MM.1S (cell line): Measurements from ENCODE around the gene ZNF681.
"Not testable (repeated sequence)": the region's sequence is repeated elsewhere in the genome, so short reads cannot be mapped to it uniquely, and the experiment has no call there.

Source experiments
- CTCF ChIP-seq: fragments of 300-600 bp; sonication (generic); IDR thresholded peaks from 2 replicates; pipeline ENCODE4 v1.5.1; 2016; ENCODE audit warnings: antibody characterized with exemption, low read length, mixed read lengths
- EZH2 ChIP-seq: fragments of 300-600 bp; sonication (generic); optimal IDR thresholded peaks from 2 replicates; pipeline ENCODE3; 2017; ENCODE audit warnings: low read depth, mild to moderate bottlenecking, antibody characterized with exemption, low read length, mixed read lengths
- EZH2phosphoT487 ChIP-seq: fragments of 300-600 bp; sonication (generic); IDR thresholded peaks from 2 replicates; pipeline ENCODE4 v1.6.1; 2018; ENCODE audit warnings: antibody characterized with exemption, low read length

- not testable (repeated sequence) for TF ChIP-seq CTCF, EZH2, EZH2phosphoT487
Measured at GRCh38 chr19:23724161-23724560, 34.5 kb downstream of the ZNF681 start.
